ENCODE results near the gene GPR26. TPM values are rescaled to one million over a fixed set of nuclear protein-coding genes. Genes with fewer than 3 reads are reported as not detected.

GPR26 gene, protein sequence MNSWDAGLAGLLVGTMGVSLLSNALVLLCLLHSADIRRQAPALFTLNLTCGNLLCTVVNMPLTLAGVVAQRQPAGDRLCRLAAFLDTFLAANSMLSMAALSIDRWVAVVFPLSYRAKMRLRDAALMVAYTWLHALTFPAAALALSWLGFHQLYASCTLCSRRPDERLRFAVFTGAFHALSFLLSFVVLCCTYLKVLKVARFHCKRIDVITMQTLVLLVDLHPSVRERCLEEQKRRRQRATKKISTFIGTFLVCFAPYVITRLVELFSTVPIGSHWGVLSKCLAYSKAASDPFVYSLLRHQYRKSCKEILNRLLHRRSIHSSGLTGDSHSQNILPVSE
- not detected in 2 replicates for total RNA-seq

DNA sequence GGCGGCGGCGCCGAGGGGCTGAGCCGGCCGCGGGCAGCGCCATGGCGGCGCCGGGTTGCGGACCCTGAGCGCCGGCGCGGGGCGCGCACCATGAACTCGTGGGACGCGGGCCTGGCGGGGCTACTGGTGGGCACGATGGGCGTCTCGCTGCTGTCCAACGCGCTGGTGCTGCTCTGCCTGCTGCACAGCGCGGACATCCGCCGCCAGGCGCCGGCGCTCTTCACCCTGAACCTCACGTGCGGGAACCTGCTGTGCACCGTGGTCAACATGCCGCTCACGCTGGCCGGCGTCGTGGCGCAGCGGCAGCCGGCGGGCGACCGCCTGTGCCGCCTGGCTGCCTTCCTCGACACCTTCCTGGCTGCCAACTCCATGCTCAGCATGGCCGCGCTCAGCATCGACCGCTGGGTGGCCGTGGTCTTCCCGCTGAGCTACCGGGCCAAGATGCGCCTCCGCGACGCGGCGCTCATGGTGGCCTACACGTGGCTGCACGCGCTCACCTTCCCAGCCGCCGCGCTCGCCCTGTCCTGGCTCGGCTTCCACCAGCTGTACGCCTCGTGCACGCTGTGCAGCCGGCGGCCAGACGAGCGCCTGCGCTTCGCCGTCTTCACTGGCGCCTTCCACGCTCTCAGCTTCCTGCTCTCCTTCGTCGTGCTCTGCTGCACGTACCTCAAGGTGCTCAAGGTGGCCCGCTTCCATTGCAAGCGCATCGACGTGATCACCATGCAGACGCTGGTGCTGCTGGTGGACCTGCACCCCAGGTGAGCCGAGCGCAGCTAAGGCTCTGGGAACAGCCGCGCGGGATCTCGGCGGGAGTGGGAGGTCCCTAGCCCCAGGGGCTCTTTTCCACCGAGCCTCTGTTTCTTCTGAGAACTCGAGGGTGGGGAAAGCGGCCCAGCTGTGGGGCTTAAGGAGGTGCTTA is at the start of gene GPR26:
TSS of gene GPR26 (plus strand) at position 38 of the 919 bp plus-strand sequence. CDS start at position 91, 53 bp downstream.

Other genes with a start within 250 kb of the GPR26 start
- 52.1 and 71.0 TPM in 2 replicates for gene CPXM2, start 225.5 kb downstream of the GPR26 start, total RNA-seq

Data from articular chondrocyte of knee joint (primary cell).